Smooth muscle cell of the brain vasculature (primary cell): ENCODE measurements around the gene HIVEP3.
"Not testable (repeated sequence)": the region's sequence is repeated elsewhere in the genome, so short reads cannot be mapped to it uniquely, and the experiment has no call there.

Source experiments
- DNase-seq: peaks from one replicate; pipeline ENCODE4 v3.0.0-alpha.2; 2012; ENCODE audit warnings: low read depth, low spot score

The HIVEP3 gene

DNA sequence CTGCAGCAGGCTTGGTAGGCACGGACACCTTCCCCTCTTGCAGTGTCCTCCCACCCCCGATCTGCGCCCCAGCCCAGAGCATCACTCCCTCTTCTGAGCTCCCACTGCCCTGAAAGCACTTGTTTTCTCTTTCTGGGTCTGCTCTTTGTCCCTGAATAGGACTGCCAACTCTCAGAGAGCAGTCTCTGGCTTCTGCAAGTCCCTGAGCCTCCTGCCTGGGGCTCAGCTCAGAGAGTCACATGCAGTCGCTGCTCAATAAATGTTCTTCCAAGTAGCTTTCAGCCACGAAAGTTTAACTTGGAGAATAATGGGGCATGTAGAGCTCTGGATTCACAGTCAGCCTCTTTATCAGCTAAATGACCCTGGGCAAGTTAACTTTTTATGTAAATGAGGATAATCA lies 205.6 kb downstream of the HIVEP3 start:
- DNase-seq, result no peak

DNA sequence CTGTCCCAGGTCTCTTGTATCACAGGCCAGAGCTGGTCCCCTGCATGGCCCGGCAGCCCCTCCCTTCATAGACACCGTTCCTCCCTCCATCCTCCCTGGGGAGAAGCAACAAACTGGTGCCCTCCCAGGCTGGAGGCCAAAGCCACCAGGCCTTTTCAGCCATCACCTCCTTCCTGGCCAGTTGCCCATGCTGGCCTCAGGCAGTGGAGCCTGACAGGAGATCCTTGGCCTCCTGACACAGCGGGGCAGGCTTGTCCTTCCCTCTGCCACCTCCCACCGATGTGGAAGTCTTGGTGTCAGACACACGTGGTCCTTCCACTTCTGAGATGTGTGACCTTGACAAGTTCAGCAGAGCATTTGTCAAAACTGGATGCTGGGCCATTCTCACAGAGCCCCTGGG lies 206.0 kb downstream of the HIVEP3 start:
- no peak for DNase-seq

GRCh38 chr1:41712081-41712480 lies 206.6 kb downstream of the HIVEP3 start:
- DNase-seq, result no peak

DNA sequence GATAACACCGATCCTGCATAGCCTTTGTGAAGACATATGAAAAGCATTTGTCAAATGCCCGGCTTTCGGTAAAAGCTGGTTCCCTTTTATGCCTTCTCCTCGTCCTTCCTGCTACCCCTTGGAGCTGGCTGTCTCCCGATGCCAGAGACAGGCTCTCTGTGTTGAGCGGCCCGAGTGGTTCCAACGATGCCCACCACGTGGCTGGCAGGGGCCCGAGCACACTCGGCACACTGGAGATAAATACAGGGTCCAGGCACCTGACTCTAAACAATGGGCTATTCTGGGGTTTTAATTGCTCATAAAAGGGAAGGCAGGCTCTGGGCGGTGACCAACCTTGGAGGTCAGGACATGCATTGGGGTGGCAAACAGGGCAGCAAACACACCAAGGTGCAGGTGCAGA lies 207.1 kb downstream of the HIVEP3 start:
- no peak for DNase-seq

- DNase-seq, result no peak
Measured at GRCh38 chr1:41710980-41711379, 207.7 kb downstream of the HIVEP3 start.

DNA sequence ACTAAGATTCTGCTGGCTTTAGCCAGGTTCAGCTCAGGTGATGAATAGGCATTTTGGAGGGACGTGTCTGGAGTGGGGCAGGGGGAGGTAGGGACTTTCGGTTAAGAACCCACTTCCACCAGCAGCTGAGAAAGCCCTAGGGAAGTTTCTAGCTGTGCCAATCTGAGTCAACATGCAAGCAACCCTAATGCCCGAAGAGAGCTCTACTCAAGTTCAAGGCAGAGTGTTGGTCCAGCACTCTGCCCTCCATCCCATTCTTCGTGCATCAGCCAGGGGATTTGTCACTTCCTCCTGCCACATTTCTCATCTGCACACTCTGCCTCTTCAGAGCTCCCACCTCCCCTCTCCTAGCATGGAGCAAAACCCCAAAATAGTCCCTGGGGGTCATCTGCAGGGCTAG lies 208.8 kb downstream of the HIVEP3 start:
- DNase-seq, result no peak

DNA sequence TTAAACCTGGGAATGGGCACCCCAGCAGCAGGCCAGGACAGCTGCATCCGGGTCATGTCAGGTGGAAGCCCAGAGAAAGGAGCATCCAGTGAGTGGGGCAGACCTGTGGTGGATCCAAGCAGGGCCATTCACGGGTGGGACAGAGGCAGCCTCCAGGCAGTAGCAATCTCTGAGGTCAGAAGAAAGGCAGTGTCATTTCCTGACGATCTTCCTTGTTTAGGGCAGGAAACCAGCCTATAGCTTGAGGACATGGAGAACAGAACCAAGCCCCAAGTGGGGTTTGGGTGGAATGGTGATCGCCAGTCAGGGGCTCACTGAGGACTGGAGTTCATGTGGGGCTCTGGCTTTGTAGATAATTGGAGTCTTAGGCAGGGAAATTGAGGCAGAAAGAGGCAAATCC lies 209.4 kb downstream of the HIVEP3 start:
- DNase-seq, result no peak

DNA sequence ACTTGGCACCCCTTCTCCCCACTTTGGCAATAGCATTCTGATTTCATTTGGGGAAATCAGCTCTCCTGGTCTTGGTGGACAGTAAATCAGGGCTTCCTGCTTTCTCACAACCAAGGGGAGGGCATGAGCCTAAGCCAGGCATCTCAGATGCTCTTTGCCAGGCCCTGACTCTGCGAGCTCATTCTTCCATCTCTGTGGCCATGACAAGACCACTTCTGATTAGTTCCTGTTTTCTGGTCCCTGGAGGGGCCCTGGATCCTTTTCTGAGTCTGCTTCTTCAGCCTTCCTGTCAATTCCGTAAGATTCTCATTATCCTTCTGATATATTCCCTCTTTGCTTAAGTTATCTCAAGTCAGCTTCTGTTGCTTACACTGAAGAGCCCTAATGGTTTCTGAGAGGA lies 210.4 kb downstream of the HIVEP3 start:
- no peak for DNase-seq

- no peak for DNase-seq
Measured at GRCh38 chr1:41707793-41708192, 210.9 kb downstream of the HIVEP3 start.

DNA sequence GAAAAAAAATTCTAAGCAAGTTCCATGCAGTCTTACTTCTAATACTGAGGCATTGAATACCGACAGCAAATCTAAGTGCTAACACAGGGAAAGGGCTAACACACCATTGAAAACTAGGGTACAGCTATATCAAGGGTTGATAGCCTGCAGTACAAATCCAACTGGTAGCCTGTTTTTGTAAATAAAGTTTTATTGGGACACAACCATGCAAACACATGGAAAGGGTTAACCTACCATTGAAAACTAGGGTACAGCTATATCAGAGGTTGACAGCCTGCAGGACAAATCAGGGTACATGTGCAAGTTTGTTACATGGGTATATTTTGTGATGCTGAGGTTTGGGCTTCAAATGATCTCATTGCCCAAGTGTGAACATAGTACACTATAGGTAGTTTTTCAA lies 212.9 kb downstream of the HIVEP3 start:
- no peak for DNase-seq

DNA sequence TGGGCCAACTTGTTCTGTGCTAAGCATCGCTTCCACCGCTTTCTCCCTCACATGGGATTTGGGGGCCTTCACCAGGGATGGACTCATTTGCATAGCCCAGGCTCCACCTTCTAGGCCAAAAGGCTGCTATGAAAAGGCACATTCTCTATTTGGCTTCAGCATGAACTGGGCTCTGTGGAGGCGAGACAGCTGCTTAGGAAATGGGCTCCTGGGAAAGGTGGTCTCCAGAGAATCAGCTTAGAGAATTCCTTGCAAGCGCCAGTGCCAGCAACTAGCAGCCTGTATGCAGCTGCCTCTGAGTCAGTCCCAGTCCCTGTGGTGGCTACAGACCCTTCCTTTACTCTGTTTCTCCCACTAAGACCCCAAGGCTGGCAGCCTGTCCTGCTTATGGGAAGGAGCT lies 214.5 kb downstream of the HIVEP3 start:
- no peak for DNase-seq

DNA sequence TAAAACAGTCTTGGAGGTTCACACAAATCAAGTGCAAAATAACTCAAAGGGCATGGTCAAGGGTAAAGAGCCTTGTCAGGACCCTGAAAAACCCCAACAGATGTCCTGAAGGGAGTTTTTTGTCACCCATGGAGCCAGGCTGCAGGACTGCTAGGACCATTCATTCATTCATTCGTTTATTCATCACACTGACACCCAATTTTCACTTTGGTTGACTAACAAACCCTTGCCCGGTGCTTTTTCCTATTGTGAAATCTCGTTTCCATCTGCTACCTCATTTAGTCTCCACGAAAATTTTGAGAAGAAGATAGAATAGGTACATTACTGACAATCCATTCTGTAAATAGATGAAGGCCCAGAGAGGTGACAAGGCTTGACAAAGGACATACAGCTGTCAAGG lies 216.0 kb downstream of the HIVEP3 start:
- no peak for DNase-seq

DNA sequence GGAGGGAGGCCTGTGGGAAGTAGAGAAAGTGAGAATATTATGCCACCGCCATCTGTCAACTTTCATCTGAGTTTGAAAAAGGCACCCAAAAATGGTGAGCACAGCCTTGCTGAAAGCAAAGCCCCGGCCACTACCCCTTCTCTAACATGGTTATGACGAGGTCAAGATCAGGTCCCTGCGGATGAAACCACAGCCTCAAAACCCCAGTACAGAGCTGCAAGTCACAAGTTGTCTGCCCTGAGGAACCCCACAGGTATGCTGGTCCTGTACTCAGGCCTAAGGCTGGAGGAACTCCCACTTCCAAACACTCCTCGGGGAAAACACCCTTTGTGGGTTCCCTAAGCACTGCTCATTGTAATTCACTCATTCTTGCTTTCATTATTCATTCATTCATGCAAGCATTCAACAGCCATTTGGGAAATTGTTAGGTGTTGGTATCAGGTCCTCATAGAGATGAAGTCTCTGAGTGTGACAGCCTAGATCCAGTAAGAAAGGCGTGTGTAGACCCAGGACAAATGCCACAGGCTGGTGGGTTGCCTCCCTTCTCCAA lies 217.7 kb downstream of the HIVEP3 start:
- DNase-seq, result no peak

DNA sequence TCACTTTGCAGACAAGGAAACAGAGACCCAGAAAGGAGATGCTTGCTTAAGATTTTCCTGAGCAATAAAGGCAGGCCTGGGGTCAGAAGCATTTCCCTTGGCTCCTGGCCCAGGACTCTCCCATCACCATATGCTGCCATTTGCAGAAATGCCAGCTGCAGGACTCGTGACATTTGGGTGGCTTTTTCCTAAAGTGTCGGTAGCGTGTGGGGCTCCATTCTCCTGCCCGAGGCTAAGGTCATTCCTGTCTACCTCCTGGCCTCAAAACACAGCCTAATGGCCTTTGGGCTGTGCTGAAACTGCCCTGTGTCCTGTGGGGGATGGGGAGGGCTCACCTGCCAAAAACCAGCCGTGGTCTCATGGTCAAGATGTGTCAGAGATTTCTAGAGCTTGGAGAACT lies 218.1 kb downstream of the HIVEP3 start:
- DNase-seq, result no peak

DNA sequence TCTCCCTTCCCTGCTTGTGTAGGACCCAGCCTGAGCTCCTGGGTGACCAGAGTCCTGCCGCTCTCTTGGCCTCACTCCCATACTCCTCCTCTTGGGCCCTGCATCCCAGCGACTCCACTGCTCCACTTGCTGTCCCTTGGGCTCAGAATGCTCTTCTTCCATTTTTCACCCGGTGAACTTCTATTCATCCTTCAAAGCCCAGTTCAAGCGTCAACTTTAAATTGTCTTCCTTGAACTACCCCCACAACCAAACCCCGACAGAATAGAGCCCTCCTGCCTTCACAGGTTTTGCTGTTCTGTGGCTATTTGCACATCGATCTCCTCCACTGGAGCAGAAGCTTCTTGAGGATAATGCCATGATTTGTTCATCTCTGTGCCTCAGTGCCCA lies 218.9 kb downstream of the HIVEP3 start:
- DNase-seq, result no peak

DNA sequence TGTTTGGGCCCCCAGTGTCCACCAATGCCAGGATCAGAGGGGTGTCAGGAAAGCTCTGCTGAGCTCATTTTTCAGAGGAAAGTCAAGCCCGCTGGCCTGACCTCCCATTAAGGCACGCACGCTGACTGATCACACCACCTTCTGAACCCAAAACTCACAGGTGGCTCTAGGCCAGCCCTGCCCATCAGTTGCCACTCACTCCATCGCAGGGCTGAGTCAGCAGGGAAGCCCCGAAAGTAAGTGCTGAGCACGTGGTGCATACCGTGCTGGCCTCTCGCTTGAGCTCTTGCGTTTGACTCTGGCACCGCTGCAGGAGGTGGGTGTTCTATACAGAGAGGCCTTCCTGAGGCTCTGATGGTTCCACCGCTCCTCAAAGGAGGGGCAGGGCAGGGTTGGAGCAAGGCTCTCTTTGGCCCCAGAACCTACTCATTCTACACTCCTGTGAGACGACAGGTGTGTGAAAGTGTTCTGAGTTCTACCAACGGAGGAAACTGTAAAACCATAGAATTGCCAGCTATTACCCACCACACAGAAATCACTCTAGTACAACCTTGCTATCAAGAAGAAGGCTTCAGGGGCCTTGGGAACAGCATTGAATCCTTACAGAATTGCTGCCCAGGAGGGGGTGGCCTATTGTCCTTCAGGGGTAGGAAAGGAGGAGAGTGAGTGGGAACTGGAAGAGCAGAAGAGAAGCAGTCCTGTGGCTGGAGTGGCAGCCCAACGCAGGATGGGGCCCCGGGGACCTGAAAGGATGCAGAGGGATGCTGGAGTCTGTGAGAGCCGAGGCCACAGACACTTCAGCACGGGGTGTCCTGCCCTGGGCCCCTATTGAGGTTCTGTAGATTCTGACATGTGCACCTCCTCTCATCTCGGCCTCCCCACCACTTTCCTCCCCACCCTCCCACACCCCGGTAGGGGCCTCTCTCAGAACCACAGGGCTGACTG lies 219.5 kb downstream of the HIVEP3 start:
- DNase-seq, result no peak

DNA sequence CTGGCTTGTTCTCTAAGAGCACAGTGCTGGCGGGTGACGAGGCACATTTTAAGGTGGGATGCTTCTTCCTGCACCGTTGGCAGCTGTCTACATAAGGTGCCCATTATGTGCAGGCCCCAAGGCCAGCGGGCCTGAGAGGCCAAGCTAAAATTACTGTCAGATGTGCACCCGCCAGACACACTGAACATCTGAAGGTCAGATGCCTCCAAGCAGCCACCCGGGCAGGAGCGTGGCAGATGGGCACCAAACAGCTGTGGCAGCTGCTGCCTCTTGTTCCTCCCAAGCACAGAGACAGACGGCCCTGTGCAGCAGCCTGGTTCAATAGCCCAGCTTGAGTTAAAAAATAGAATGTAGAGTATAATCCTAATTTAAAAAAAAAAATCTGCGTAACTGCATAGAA lies 222.3 kb downstream of the HIVEP3 start:
- no peak for DNase-seq

DNA sequence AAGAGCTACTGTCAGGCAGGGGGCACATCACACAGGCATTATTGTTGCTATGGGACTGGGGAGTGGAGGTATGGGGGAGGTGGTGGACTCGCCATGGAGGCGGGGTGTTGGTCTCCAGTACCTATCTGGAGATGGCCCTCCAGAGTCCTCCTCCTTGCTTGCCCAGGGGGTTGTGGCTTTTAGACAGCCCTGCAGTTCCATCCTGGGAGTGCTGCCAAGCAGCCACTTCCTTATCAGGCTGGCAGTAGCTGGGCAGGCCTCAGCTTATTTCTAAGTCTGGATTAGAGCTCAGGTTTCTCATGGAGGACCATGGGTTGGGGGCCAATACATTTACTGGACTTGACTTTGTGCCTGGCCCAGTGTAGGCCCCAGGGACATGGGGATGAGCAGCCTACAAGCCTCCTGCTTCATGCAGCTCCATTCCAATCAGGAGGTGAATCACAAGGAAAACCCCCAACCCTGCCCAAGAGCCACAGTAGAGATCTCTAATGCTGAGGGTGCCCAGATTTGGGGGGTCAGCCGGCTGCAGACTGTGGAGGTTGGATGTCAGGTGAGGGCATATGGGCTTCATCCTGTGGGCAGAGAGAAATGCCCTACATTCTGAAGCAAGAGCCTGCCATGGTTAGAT lies 223.5 kb downstream of the HIVEP3 start:
- no peak for DNase-seq

DNA sequence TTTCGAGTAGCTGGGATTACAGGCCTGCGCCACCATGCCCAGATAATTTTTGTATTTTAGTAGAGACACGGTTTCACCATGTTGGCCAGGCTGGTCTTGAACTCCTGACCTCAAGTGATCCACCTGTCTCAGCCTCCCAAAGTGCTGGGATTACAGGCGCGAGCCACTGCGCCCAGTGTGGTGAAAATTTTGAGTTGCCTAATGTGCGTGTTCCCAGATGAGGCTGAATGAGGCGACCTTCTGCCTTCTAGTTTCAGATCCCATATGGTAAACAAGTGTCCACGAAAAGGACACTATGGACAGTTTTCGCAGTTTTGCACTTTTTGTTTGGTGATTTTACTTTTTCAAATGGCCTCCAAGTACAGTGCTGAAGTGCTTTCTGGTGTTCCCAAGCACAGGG lies 226.8 kb downstream of the HIVEP3 start:
- not testable (repeated sequence) for DNase-seq

DNA sequence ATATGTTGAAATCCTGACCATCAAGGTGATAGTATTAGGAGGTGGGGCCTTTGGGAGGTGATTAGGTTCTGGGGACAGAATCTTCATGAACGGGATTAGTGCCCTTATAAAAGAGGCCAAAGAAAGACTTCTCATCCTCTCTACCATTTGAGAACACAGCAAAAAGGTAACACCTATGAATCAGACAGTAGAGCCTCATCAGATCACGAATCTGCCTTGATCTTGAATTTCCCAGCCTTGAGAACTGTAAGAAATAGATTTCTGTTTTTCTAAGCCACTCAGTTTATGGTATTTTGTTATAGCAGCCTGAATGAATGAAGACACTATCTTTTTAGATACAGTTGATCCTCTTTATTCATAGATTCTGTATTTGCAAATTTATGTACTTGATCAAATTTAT lies 227.3 kb downstream of the HIVEP3 start:
- no peak for DNase-seq

DNA sequence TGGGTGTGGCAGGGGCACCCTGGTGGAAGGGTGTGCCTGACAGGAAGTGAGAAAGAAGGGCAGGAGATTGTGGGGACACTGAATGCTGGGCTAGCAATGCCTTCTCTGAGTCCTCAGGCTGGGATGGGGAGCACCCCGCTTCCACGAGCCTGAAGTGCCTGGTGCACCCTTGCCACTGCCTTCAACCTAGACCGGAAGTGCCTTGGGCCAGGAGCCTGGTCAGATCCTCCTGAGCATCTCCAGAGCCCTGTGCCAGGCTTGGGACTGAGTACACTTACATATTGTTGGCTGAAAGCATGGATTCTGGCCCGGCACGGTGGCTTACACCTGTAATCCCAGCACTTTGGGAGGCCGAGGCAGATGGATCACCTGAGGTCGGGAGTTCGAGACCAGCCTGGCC lies 228.4 kb downstream of the HIVEP3 start:
- no peak for DNase-seq

GRCh38 chr1:41689558-41689981 lies 229.2 kb downstream of the HIVEP3 start:
- DNase-seq, result no peak

- no peak for DNase-seq
Measured at GRCh38 chr1:41689139-41689538, 229.6 kb downstream of the HIVEP3 start.
